K562 (cell line): Measurements from ENCODE around the gene ANKRD45. TPM values are rescaled to one million over a fixed set of nuclear protein-coding genes. Genes with fewer than 3 reads are reported as not detected.

Source experiments
- ATAC-seq: fragments of 200-7000 bp; cut with Tn5 transposase; 3 replicates; pipeline ENCODE4 v1.9.1; 2020; ENCODE audit warnings: moderate library complexity
- BruUV-seq: library from RNA; stranded (reverse); fragments of 400-500 nt; replicated peaks from 2 replicates; lab custom pipeline; 2021; lab: Mats Ljungman, UMichigan
- CTCF ChIA-PET: fragments of 300-600 bp; formaldehyde crosslinking; extraction: SDS; loops from one replicate; lab custom pipeline; 2021; ENCODE audit warnings: low intra/inter-chr PET ratio; lab: Yijun Ruan, JAX
- POLR2A ChIA-PET: fragments of 300-600, 350-650 bp; sonication (Branson Sonifier 250); formaldehyde crosslinking; extraction: SDS; loops from one replicate; lab custom pipeline; 2021; ENCODE audit warnings: antibody characterized with exemption, inconsistent platforms; lab: Yijun Ruan, JAX
- DNase-seq, 4 experiments: peaks; one replicate each; pipeline versions ENCODE4 v3.0.0 to v3.0.0-alpha.2; 2011 to 2018; ENCODE audit warnings: low spot score in 3 of 4, mixed read lengths in 3 of 4; ENCODE audit errors: extremely low read depth in 1 of 4
- FAIRE-seq: peaks from 2 replicates; lab custom pipeline; 2011; peaks lifted over from hg19 to GRCh38; lab: Jason Lieb, UNC
- H2AFZ ChIP-seq: 2 replicates; pipeline ENCODE4 v1.6.0; 2011; ENCODE audit warnings: low read depth, low read length, control low read depth, inconsistent platforms
- H3K27ac ChIP-seq: fragments of 200-600 bp; 3 replicates; pipeline ENCODE4 v1.8.0; 2011; ENCODE audit warnings: low read depth, mild to moderate bottlenecking, control low read depth, inconsistent platforms, low read length, moderate library complexity, mixed read lengths; ENCODE audit errors: extremely low read depth
- H3K27me3 ChIP-seq, 2 experiments: fragments of 300-600 bp in 1 of 2; 2 replicates in 1 of 2; 3 replicates in 1 of 2; pipeline versions ENCODE4 v1.6.0 to v1.8.0; 2011; ENCODE audit warnings: inconsistent platforms in 2 of 2, low read length in 2 of 2, mild to moderate bottlenecking in 1 of 2, mixed read lengths in 1 of 2, moderate library complexity in 1 of 2; ENCODE audit not compliant: control insufficient read depth in 2 of 2, insufficient read depth in 2 of 2
- H3K36me3 ChIP-seq: fragments of 300-600 bp; 3 replicates; pipeline ENCODE4 v1.8.0; 2011; ENCODE audit warnings: mild to moderate bottlenecking, low read length, inconsistent platforms; ENCODE audit not compliant: control insufficient read depth, insufficient read depth
- H3K4me1 ChIP-seq, 2 experiments: fragments of 200-600 bp in 1 of 2; replicated peaks in 1 of 2; 2 replicates in 1 of 2; 3 replicates in 1 of 2; pipeline versions ENCODE4 v1.5.1 to v1.8.0; 2011; ENCODE audit warnings: inconsistent platforms in 2 of 2, low read length in 2 of 2, mild to moderate bottlenecking in 1 of 2, mixed read lengths in 1 of 2, moderate library complexity in 1 of 2; ENCODE audit not compliant: control insufficient read depth in 2 of 2, insufficient read depth in 2 of 2
- H3K4me2 ChIP-seq: 2 replicates; pipeline ENCODE4 v1.6.1; 2011; ENCODE audit warnings: low read length, control low read depth, inconsistent platforms, mixed read lengths; ENCODE audit not compliant: insufficient read depth
- H3K4me3 ChIP-seq: fragments of 200-600 bp; sonication (generic), shearing (Covaris generic); 2 replicates; pipeline ENCODE4 v1.5.1; 2016; ENCODE audit warnings: control low read depth, inconsistent platforms
- H3K79me2 ChIP-seq: fragments of 200-600 bp; 3 replicates; pipeline ENCODE4 v1.8.0; 2011; ENCODE audit warnings: low read length, inconsistent platforms; ENCODE audit not compliant: control insufficient read depth, insufficient read depth
- H3K9ac ChIP-seq, 2 experiments: 2 replicates each; pipeline versions ENCODE4 v1.6.0 to v1.6.1; 2011; ENCODE audit warnings: low read depth in 2 of 2, low read length in 2 of 2, control low read depth in 1 of 2, inconsistent platforms in 1 of 2, mild to moderate bottlenecking in 1 of 2, mixed read lengths in 1 of 2; ENCODE audit not compliant: insufficient read depth in 1 of 2
- H3K9me1 ChIP-seq: one replicate; pipeline ENCODE4 v1.6.0; 2011; ENCODE audit warnings: inconsistent platforms, mild to moderate bottlenecking, low read length, moderate library complexity; ENCODE audit not compliant: control insufficient read depth, insufficient read depth
- H3K9me3 ChIP-seq: replicated peaks from 2 replicates; pipeline ENCODE4 v1.5.1; 2011; ENCODE audit warnings: low read depth, low read length, inconsistent platforms; ENCODE audit not compliant: control insufficient read depth, insufficient read depth
- H4K20me1 ChIP-seq: replicated peaks from 2 replicates; pipeline ENCODE4 v1.6.1; 2011; ENCODE audit warnings: low read length, inconsistent platforms, mixed read lengths; ENCODE audit not compliant: control insufficient read depth, insufficient read depth
- EGR1 ChIP-seq: fragments of 450-650 bp; conservative IDR thresholded peaks from 2 replicates; pipeline ENCODE4 v1.6.1; 2017; ENCODE audit warnings: mild to moderate bottlenecking
- FOXK1 ChIP-seq: sonication (generic); formaldehyde crosslinking; IDR thresholded peaks from 2 replicates; pipeline ENCODE4 v1.8.0; 2022; ENCODE audit warnings: missing genetic modification reagents, mild to moderate bottlenecking, borderline replicate concordance
- GABPB1 ChIP-seq: sonication (generic); formaldehyde crosslinking; IDR thresholded peaks from 2 replicates; pipeline ENCODE4 v1.8.0; 2022; ENCODE audit warnings: mild to moderate bottlenecking, missing genetic modification reagents
- HDAC1 ChIP-seq, 2 experiments: fragments of 450-650 bp; IDR thresholded peaks; 2 replicates each; pipeline ENCODE4 v1.6.1; 2016 to 2017; ENCODE audit warnings: inconsistent platforms in 1 of 2, mild to moderate bottlenecking in 1 of 2, moderate library complexity in 1 of 2
- HNRNPK ChIP-seq: fragments of 200-400 bp; formaldehyde crosslinking; IDR thresholded peaks from one replicate; pipeline ENCODE4 v1.6.1; 2018; ENCODE audit warnings: mild to moderate bottlenecking, low read depth, low read length; ENCODE audit not compliant: poor library complexity, severe bottlenecking
- KLF10 ChIP-seq: fragments of 250-450 bp; sonication (Bioruptor Pico); IDR thresholded peaks from 2 replicates; pipeline ENCODE4 v1.6.1; 2021; ENCODE audit warnings: matching md5 sums
- MECOM ChIP-seq: fragments of 250-450 bp; sonication (Bioruptor Pico); IDR thresholded peaks from 2 replicates; pipeline ENCODE4 v1.8.0; 2022; ENCODE audit warnings: inconsistent platforms
- PBX2 ChIP-seq, 2 experiments: IDR thresholded peaks in 1 of 2; conservative IDR thresholded peaks in 1 of 2; 2 replicates each; pipeline ENCODE4 v1.6.1; 2016; ENCODE audit warnings: low read depth in 2 of 2, mild to moderate bottlenecking in 1 of 2, missing compliant biosample characterization in 1 of 2, missing genetic modification characterization in 1 of 2, moderate library complexity in 1 of 2
- PCBP2 ChIP-seq: fragments of 200-400 bp; formaldehyde crosslinking; IDR thresholded peaks from 2 replicates; pipeline ENCODE4 v1.6.1; 2018; ENCODE audit warnings: low read length, low read depth, mild to moderate bottlenecking, moderate library complexity; ENCODE audit not compliant: poor library complexity, severe bottlenecking
- SIN3A ChIP-seq, 2 experiments: fragments of 150-350 bp in 1 of 2; IDR thresholded peaks; 2 replicates each; pipeline ENCODE4 v1.6.1; 2011 to 2016; ENCODE audit warnings: borderline replicate concordance in 2 of 2, low read depth in 2 of 2, low read length in 2 of 2, mild to moderate bottlenecking in 2 of 2, moderate library complexity in 2 of 2; ENCODE audit not compliant: control insufficient read depth in 1 of 2
- SLC30A9 ChIP-seq: fragments of 250-450 bp; sonication (Bioruptor Pico); IDR thresholded peaks from 2 replicates; pipeline ENCODE4 v1.8.0; 2022; ENCODE audit warnings: mild to moderate bottlenecking, moderate library complexity
- TCF7L2 ChIP-seq: fragments of 150-350 bp; IDR thresholded peaks from 2 replicates; pipeline ENCODE4 v1.6.1; 2016; ENCODE audit warnings: low read depth, mild to moderate bottlenecking, low read length, moderate library complexity
- YY1 ChIP-seq, 3 experiments: IDR thresholded peaks; 2 replicates each; pipeline ENCODE4 v1.6.1; 2011; ENCODE audit warnings: low read length in 2 of 3, mild to moderate bottlenecking in 2 of 3, moderate library complexity in 2 of 3, borderline replicate concordance in 1 of 3, control low read depth in 1 of 3, low read depth in 1 of 3; ENCODE audit not compliant: insufficient read depth in 3 of 3, insufficient replicate concordance in 2 of 3, control insufficient read depth in 1 of 3, insufficient read length in 1 of 3; ENCODE audit errors: extremely low read depth in 1 of 3
- ZNF431 ChIP-seq: sonication (generic); formaldehyde crosslinking; IDR thresholded peaks from 2 replicates; pipeline ENCODE4 v1.8.0; 2022; ENCODE audit warnings: mild to moderate bottlenecking, missing genetic modification reagents
- ZNF512 ChIP-seq: IDR thresholded peaks from 2 replicates; pipeline ENCODE4 v1.6.1; 2016; ENCODE audit warnings: missing genetic modification characterization, missing compliant biosample characterization
- ZNF695 ChIP-seq: fragments of 450-650 bp; formaldehyde crosslinking; IDR thresholded peaks from 2 replicates; pipeline ENCODE4 v1.4.0; 2020; ENCODE audit warnings: mild to moderate bottlenecking, moderate library complexity
- ZNF717 ChIP-seq: fragments of 250-450 bp; sonication (Bioruptor Pico); IDR thresholded peaks from 2 replicates; pipeline ENCODE4 v1.5.0; 2021
- WGBS: fragments of 100-300 bp; shearing (Covaris generic); methylation state at CpG from one replicate; pipeline ENCODE4 v1.1.6; 2016; ENCODE audit warnings: low coverage, mixed read lengths; ENCODE audit not compliant: insufficient coverage; ENCODE audit errors: missing lambda C conversion rate; 5-methylcytosine and 5-hydroxymethylcytosine counted together
- in situ Hi-C: fragments of 300-500 bp; cut with MboI; formaldehyde crosslinking; loops from 4 replicates; pipeline ENCODE4 v1.15.0; 2018; ENCODE audit warnings: inconsistent platforms, mixed read lengths
- intact Hi-C: fragments of 100-400 bp; cut with micrococcal nuclease; formaldehyde crosslinking; loops from 2 replicates; pipeline ENCODE4 v1.14.2; 2022
- polyA plus RNA-seq, 8 experiments: library from polyadenylated mRNA; depleted of rRNA in 4 of 8; stranded (reverse) in 5 of 8; unstranded in 3 of 8; fragments of >200 nt; fragmentation: Nextera tagmentation in 2 of 8; fragmentation: Illumina TruSeq in 1 of 8; extraction: Ambion mirVana in 2 of 8; extraction: Trizol in 1 of 8; gene quantifications; 2 replicates each; pipeline versions ENCODE4 v1.2.1 to v1.2.3, GENCODE V29; 2011 to 2014; ENCODE audit warnings: inconsistent platforms in 1 of 8, missing spikeins in 1 of 8
- total RNA-seq, 7 experiments: library from RNA; depleted of rRNA in 6 of 7; stranded (reverse); fragments of >200 nt in 6 of 7; fragmentation: Illumina TruSeq in 2 of 7; extraction: Trizol in 2 of 7; gene quantifications; 2 replicates each; pipeline versions ENCODE4 v1.2.1 to v1.2.3, GENCODE V29; 2011 to 2021; ENCODE audit warnings: low replicate concordance in 1 of 7

Gene ANKRD45
- total and polyA plus RNA-seq, 9 of the 15 experiments (the other 6 are each of a cell fraction or from before 2014, with no cell fraction given), result 0.10 to 0.30 (median 0.11) TPM; not detected in 2

- in situ Hi-C loops, result no loop called here
- TF ChIP-seq ZNF512 (peak; percentile 72), YY1 (IDR thresholded peaks at IDR 0.05; ENCODE audit: borderline replicate concordance in 1 of 3, control insufficient read depth in 1 of 3, extremely low read depth in 1 of 3, insufficient read depth in 3 of 3, insufficient read length in 1 of 3, insufficient replicate concordance in 2 of 3, low read depth in 1 of 3, low read length in 2 of 3) (no peak), EGR1 (peak; percentile 90), SLC30A9 (CRISPR knock-in tag) (no peak), TCF7L2 (no peak), GABPB1 (CRISPR knock-in tag) (no peak), ZNF695 (CRISPR knock-in tag) (no peak), ZNF717 (no peak), PBX2 (CRISPR knock-in tag; IDR thresholded peaks at IDR 0.05; ENCODE audit: low read depth) (no peak), PBX2 (tag; conservative IDR thresholded peaks at IDR 0.05; ENCODE audit: low read depth) (no peak), MECOM (CRISPR knock-in tag) (no peak), PCBP2 (peak; percentile 87), ZNF431 (CRISPR knock-in tag) (no peak), KLF10 (CRISPR knock-in tag) (no peak), HDAC1 (IDR thresholded peaks at IDR 0.05) (0 out of 4 replicates have a peak, but pooled peaks of 1 of the 2 experiments have one; percentile 33), FOXK1 (CRISPR knock-in tag) (no peak), SIN3A (IDR thresholded peaks at IDR 0.05; ENCODE audit: borderline replicate concordance in 2 of 2, control insufficient read depth in 1 of 2, low read depth in 2 of 2, low read length in 2 of 2) (no peak), HNRNPK (peak; percentile 94)
Observed at GRCh38 chr1:173608503-173609216, 61.0 kb downstream of the ANKRD45 start.

More at GRCh38 chr1:173608503-173609216, 61.0 kb downstream of the ANKRD45 start:
- Histone ChIP-seq H3K4me3 (no peak overlapping the region), H3K4me2 (no peak overlapping the region), H3K79me2 (no peaks in the 10 kb centered on the region), H2AFZ (no peak overlapping the region), H4K20me1 (no peaks in the 10 kb centered on the region), H3K27me3 (no peaks in the 10 kb centered on the region), H3K9ac (no peak overlapping the region), H3K9me1 (no peaks in the 10 kb centered on the region), H3K9me3 (no peaks in the 10 kb centered on the region), H3K36me3 (no peaks in the 10 kb centered on the region), H3K4me1 (peaks cover 0 to 4% of the 10 kb centered on the region in 2 experiments; a peak in 1 of 5 replicates), H3K27ac (no peak overlapping the region)
- CTCF ChIA-PET, result no interaction called here
- no peak for FAIRE-seq
- peak in 2 of 4 experiments; percentile 22 to 72 for DNase-seq
- 45% methylated on average over 4 of the region's 4 CpGs for WGBS
- BruUV-seq, result no TSS peak
- ATAC-seq, result peak; percentile 44; the same call in 2 of the 3 replicates
- POLR2A ChIA-PET, result interaction anchor here (0.6 to 1.1 kb wide), 2 partner anchors 18 to 69 kb away, joined by 3 read pairs; no protein-coding TSS in a partner anchor
- intact Hi-C loops, result no loop called here
